GM19455 (cell line): ENCODE results near the gene ANO4.
"Not testable (repeated sequence)": the region's sequence is repeated elsewhere in the genome, so short reads cannot be mapped to it uniquely, and the experiment has no call there.

Experiments used
- ATAC-seq: cut with Tn5 transposase; IDR thresholded peaks from one replicate; pipeline ENCODE4 v1.9.1; 2021; ENCODE audit not compliant: unreplicated experiment

The ANO4 gene

GRCh38 chr12:101039848-101040531 lies 245.4 kb downstream of the ANO4 start:
- ATAC-seq = no peak

- ATAC-seq = no peak
Measured at GRCh38 chr12:101040936-101041335, 246.4 kb downstream of the ANO4 start.

GRCh38 chr12:101042211-101042610 lies 247.6 kb downstream of the ANO4 start:
- no peak for ATAC-seq

GRCh38 chr12:101044512-101045059 lies 250.0 kb downstream of the ANO4 start:
- ATAC-seq = no peak

- ATAC-seq = no peak
Measured at GRCh38 chr12:101045486-101046464, 251.2 kb downstream of the ANO4 start.

- ATAC-seq = no peak
Measured at GRCh38 chr12:101047652-101048051, 253.1 kb downstream of the ANO4 start.

- ATAC-seq = no peak
Measured at GRCh38 chr12:101050631-101051030, 256.1 kb downstream of the ANO4 start.

GRCh38 chr12:101051151-101051550 lies 256.6 kb downstream of the ANO4 start:
- ATAC-seq = no peak

- no peak for ATAC-seq
Measured at GRCh38 chr12:101051901-101052550, 257.4 kb downstream of the ANO4 start.

GRCh38 chr12:101053203-101053602 lies 258.6 kb downstream of the ANO4 start:
- no peak for ATAC-seq

GRCh38 chr12:101055940-101056339 lies 261.4 kb downstream of the ANO4 start:
- no peak for ATAC-seq

GRCh38 chr12:101062508-101062907 lies 267.9 kb downstream of the ANO4 start:
- ATAC-seq = not testable (repeated sequence)

GRCh38 chr12:101064721-101065120 lies 270.1 kb downstream of the ANO4 start:
- no peak for ATAC-seq

- ATAC-seq = no peak
Measured at GRCh38 chr12:101066489-101066888, 271.9 kb downstream of the ANO4 start.

- ATAC-seq = no peak
Measured at GRCh38 chr12:101068402-101068801, 273.8 kb downstream of the ANO4 start.

GRCh38 chr12:101068836-101069235 lies 274.3 kb downstream of the ANO4 start:
- ATAC-seq = no peak

GRCh38 chr12:101074940-101075680 lies 280.5 kb downstream of the ANO4 start:
- ATAC-seq = no peak

- no peak for ATAC-seq
Measured at GRCh38 chr12:101076921-101077320, 282.3 kb downstream of the ANO4 start.

- ATAC-seq = no peak
Measured at GRCh38 chr12:101077791-101078528, 283.4 kb downstream of the ANO4 start.
